AG10803 (cell line): ENCODE measurements around the gene UBTD1.
A peak's percentile ranks its signal among the peaks of the same experiment; 100 is the strongest.

ENCODE experiments used
- DNase-seq: peaks from one replicate; pipeline ENCODE4 v3.0.0; 2010; ENCODE audit warnings: low read depth
- H3K4me3 ChIP-seq: 2 replicates; pipeline ENCODE4 v1.5.1; 2011; ENCODE audit warnings: mild to moderate bottlenecking, low read length, control low read depth
- CTCF ChIP-seq: conservative IDR thresholded peaks from 2 replicates; pipeline ENCODE4 v1.5.1; 2011; ENCODE audit warnings: mild to moderate bottlenecking, low read length, control low read depth, inconsistent platforms

The UBTD1 gene

DNA sequence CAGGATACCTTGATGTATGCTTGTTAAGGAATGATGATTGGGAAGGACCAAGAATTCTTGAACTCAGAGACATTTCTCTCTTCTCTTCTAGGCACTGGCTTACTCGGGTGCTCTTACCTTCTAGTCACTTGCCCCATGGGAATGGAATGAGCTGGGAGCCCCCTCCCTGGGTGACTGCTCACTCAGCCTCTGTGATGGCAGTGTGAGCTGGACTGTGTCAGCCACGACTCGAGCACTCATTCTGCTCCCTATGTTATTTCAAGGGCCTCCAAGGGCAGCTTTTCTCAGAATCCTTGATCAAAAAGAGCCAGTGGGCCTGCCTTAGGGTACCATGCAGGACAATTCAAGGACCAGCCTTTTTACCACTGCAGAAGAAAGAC is 42.0 kb upstream of the UBTD1 start:
- no peak for TF ChIP-seq CTCF

DNA sequence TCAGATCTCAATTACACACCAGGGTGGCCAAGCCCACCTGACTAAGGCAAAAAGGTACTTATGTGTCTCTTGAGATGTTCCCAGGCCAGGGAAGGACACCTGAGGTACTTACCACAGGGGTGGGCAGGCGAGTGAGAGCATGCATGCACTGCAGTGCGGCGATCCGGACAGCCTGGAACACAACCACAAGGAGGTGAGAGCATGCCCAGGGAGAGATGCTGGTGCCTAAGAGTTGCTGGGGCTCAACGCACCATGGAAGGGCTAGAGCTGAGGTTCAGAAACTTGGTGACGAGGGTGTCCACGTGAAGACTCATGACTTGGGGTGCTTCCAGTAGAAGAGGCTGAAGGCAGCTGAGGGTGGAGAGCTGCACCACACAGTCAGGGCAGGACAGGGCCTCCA is 39.6 kb upstream of the UBTD1 start:
- no peak overlapping the region for H3K4me3 ChIP-seq
- TF ChIP-seq CTCF: no peak
- DNase-seq: no peak

More for the DNA sequence above, 42.0 kb upstream of the UBTD1 start:
- DNase-seq: no peak
- H3K4me3 ChIP-seq: no peak overlapping the region

- TF ChIP-seq CTCF: no peak
- DNase-seq: no peak
- no peak overlapping the region for H3K4me3 ChIP-seq
These were observed 38.8 kb upstream of the UBTD1 start for GRCh38 chr10:97459933-97460332.

- TF ChIP-seq CTCF: no peak
- no peak for DNase-seq
- H3K4me3 ChIP-seq: no peak overlapping the region
These were observed 36.4 kb upstream of the UBTD1 start for GRCh38 chr10:97462309-97462708.

DNA sequence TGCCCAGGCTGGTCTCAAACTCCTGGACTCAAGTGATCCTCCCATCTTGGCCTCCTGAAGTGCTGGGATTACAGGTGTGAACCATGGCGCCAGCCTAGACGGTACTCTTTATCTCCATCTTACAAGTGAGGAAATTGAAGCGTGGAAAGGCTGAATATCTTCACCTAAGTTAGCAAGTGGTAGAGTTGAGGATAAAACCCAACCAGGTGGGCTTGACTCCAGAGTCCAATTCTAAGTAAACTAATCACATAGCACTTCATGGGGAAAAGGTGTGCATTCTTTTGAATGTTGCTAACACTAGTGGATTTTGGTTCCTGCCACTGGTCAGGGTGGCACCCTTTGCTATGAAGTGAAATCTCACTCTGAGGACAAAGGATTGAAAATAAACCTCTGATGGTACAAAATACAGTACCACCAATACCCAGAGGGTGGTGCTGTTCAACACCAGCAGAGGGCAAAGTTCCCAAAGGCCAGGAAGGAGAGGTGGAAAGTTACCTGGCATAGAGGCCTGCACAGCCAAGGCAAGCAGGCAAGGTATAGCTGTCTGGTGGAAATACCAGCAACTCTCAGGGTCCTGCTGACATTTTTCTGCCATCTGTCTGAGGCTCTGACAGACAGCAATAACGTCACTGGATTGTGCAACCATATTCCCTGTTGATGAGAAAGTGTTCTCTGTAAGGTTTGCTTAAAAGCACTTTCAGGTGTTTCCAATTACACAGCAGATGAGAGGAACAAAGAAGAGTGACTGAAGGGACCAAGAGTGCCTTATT is 35.2 kb upstream of the UBTD1 start:
- DNase-seq: peak; percentile 88
- no peak overlapping the region for H3K4me3 ChIP-seq
- TF ChIP-seq CTCF: peak; percentile 89

GRCh38 chr10:97464226-97464625 is 34.5 kb upstream of the UBTD1 start:
- no peak overlapping the region for H3K4me3 ChIP-seq
- TF ChIP-seq CTCF: no peak
- DNase-seq: no peak

DNA sequence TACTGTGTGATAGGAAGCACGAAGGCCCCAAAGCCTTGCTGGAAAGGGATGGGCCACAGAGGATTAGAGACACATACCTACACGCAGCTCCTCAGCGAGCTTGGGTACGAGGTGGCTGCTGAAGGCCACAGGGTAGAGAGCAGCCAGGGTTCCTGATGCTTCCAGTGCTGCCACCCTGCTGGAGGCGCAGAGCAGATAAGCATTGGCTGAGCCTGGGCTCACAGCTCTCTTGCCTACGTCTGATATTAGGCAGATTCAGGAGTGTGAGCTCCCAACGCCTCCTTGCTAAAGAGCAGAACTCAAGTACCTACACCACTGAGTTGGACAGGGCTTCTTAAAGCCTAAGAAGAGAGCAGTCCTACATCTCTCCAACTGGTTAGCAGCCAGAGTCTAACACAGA is 32.7 kb upstream of the UBTD1 start:
- no peak for DNase-seq
- H3K4me3 ChIP-seq: no peak overlapping the region
- TF ChIP-seq CTCF: no peak
